ENCODE results near the gene FERMT1. TPM values are rescaled to one million over a fixed set of nuclear protein-coding genes. Genes with fewer than 3 reads are reported as not detected.

The FERMT1 gene
- total and polyA plus RNA-seq, 9 donors, result 1.1 to 10.4 (median 4.7) TPM

DNA sequence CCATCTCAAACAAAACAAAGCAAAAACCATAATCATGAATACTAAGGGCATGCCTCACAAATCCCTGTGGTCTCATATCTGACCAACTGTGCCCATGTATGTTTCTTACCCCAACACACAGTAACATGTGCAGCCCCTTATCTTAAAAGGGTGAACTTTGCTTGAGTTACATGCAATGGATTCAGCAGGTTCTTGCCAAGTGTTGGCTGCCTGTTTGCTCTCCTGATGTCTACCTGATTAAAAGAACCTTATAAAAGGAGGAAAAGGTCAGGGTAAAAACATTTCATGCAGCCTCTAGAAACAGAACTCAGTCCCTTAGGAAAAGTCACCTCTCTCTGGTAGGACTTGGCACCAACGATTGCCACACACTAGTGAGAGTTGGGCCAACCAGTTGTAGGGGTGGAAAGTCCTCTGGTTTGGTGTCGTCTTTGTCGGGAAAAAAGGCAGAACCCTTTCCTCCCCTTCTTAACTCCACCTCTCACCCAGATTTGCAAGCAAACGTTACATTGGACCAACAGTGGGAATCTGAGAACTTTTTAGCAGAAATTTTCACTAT, 55.0 kb downstream of the FERMT1 start:
- no peak for TF ChIP-seq POLR2A (IDR thresholded peaks at IDR 0.05)
- TF ChIP-seq EP300 (IDR thresholded peaks at IDR 0.05), result no peak
- TF ChIP-seq, protein P1, sequence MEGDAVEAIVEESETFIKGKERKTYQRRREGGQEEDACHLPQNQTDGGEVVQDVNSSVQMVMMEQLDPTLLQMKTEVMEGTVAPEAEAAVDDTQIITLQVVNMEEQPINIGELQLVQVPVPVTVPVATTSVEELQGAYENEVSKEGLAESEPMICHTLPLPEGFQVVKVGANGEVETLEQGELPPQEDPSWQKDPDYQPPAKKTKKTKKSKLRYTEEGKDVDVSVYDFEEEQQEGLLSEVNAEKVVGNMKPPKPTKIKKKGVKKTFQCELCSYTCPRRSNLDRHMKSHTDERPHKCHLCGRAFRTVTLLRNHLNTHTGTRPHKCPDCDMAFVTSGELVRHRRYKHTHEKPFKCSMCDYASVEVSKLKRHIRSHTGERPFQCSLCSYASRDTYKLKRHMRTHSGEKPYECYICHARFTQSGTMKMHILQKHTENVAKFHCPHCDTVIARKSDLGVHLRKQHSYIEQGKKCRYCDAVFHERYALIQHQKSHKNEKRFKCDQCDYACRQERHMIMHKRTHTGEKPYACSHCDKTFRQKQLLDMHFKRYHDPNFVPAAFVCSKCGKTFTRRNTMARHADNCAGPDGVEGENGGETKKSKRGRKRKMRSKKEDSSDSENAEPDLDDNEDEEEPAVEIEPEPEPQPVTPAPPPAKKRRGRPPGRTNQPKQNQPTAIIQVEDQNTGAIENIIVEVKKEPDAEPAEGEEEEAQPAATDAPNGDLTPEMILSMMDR (IDR thresholded peaks at IDR 0.05), result no peak
- Histone ChIP-seq H3K27me3 (no peaks in the 10 kb centered on the region), H3K4me3 (no peak overlapping the region), H3K36me3 (no peaks in the 10 kb centered on the region), H3K9me3 (no peaks in the 10 kb centered on the region), H3K27ac (no peak overlapping the region), H3K4me1 (ENCODE audit: insufficient read depth) (no peaks in the 10 kb centered on the region)
- 79 to 83% (median 80%) methylated on average over 4 of the region's 4 CpGs for WGBS, 3 donors
- no peak for DNase-seq
- intact Hi-C loops (cut with DNase I), result no loop called here

DNA sequence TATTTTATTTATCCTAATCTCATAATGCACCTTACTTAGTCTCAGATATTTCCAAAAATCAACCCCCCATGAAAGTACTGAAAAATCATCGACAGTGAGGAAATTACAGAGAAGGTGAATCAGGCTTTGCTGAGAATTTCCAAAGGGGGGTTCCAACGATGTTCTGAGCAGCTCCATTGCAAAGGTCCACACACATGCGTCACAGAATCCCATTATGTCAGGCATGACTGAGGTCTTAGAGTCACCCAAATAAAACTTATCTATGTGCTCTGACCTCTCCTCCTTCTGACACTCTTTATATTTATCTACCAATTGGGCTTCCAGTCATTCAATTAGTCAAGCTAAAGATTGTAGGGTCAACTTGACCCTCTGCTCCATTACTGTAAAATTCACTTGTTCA, 56.2 kb downstream of the FERMT1 start:
- 66 to 74% (median 70%) methylated on average over 3 of the region's 3 CpGs for WGBS, 3 donors
- TF ChIP-seq EP300 (IDR thresholded peaks at IDR 0.05) (no peak), POLR2A (IDR thresholded peaks at IDR 0.05) (no peak)
- TF ChIP-seq, protein P1 (IDR thresholded peaks at IDR 0.05), result no peak
- no peak overlapping the region for H3K4me3 ChIP-seq
- H3K36me3 ChIP-seq, result no peaks in the 10 kb centered on the region
- H3K9me3 ChIP-seq, result no peaks in the 10 kb centered on the region
- H3K27ac ChIP-seq, result no peak overlapping the region
- no peak for DNase-seq
- H3K4me1 ChIP-seq (ENCODE audit: insufficient read depth), result no peaks in the 10 kb centered on the region
- no peaks in the 10 kb centered on the region for H3K27me3 ChIP-seq
- intact Hi-C loops (cut with DNase I), result no loop called here

GRCh38 chr20:6061544-6061943, 61.3 kb downstream of the FERMT1 start:
- TF ChIP-seq, protein P1 (IDR thresholded peaks at IDR 0.05), result no peak
- TF ChIP-seq POLR2A (IDR thresholded peaks at IDR 0.05) (no peak), EP300 (IDR thresholded peaks at IDR 0.05) (no peak)
- no peaks in the 10 kb centered on the region for H3K4me1 ChIP-seq (ENCODE audit: insufficient read depth)
- DNase-seq, result no peak
- H3K36me3 ChIP-seq, result no peaks in the 10 kb centered on the region
- H3K27me3 ChIP-seq, result no peaks in the 10 kb centered on the region
- H3K27ac ChIP-seq, result no peak overlapping the region
- H3K4me3 ChIP-seq, result no peak overlapping the region
- no peaks in the 10 kb centered on the region for H3K9me3 ChIP-seq
- intact Hi-C loops (cut with DNase I), result no loop called here
- 50 to 61% (median 60%) methylated on average over 2 of the region's 2 CpGs for WGBS, 3 donors

GRCh38 chr20:6060213-6060612, 62.6 kb downstream of the FERMT1 start:
- intact Hi-C loops (cut with DNase I), result no loop called here
- Histone ChIP-seq H3K4me1 (ENCODE audit: insufficient read depth) (no peaks in the 10 kb centered on the region), H3K27me3 (no peaks in the 10 kb centered on the region), H3K9me3 (no peaks in the 10 kb centered on the region), H3K27ac (no peak overlapping the region), H3K4me3 (no peak overlapping the region), H3K36me3 (no peaks in the 10 kb centered on the region)
- 35 to 45% (median 40%) methylated on average over 6 of the region's 6 CpGs for WGBS, 3 donors
- TF ChIP-seq EP300 (IDR thresholded peaks at IDR 0.05) (no peak), POLR2A (IDR thresholded peaks at IDR 0.05) (no peak)
- TF ChIP-seq, protein P1 (IDR thresholded peaks at IDR 0.05), result no peak
- no peak for DNase-seq

All from ovary (tissue), 9 donors.